T-helper 17 cell (primary cell): Measurements from ENCODE around the gene MMP10. TPM values are rescaled to one million over a fixed set of nuclear protein-coding genes. Genes with fewer than 3 reads are reported as not detected.

Source experiments
- ATAC-seq: fragments of 150-1000 bp; cut with Tn5 transposase; 2 replicates; pipeline ENCODE4 v1.10.0; 2021; ENCODE audit warnings: mild to moderate bottlenecking, moderate library complexity
- DNase-seq, 3 donors: peaks; one replicate each; pipeline versions ENCODE4 v3.0.0 to v3.0.0-alpha.2; 2020 to 2021
- H3K9me3 ChIP-seq: one replicate; pipeline ENCODE4 v1.7.0; 2013; ENCODE audit warnings: low read length, mild to moderate bottlenecking; ENCODE audit not compliant: control insufficient read depth, poor library complexity, severe bottlenecking
- H3K27ac Mint-ChIP-seq: one replicate; pipeline ENCODE4 v1.8.0; 2022; ENCODE audit warnings: mild to moderate bottlenecking, moderate library complexity, mixed read lengths
- H3K27me3 Mint-ChIP-seq: one replicate; pipeline ENCODE4 v1.8.0; 2022; ENCODE audit warnings: mixed read lengths
- H3K36me3 Mint-ChIP-seq: one replicate; pipeline ENCODE4 v1.8.0; 2022; ENCODE audit warnings: low read depth, mixed read lengths
- H3K4me1 Mint-ChIP-seq: one replicate; pipeline ENCODE4 v1.8.0; 2022; ENCODE audit warnings: mild to moderate bottlenecking, mixed read lengths
- H3K4me3 Mint-ChIP-seq: one replicate; pipeline ENCODE4 v1.8.0; 2022; ENCODE audit warnings: mild to moderate bottlenecking, moderate library complexity, mixed read lengths
- total RNA-seq, 4 donors: library from RNA in 2 of 4; stranded (reverse) in 2 of 4; gene quantifications; one replicate each; pipeline ENCODE4 v1.2.3 and lab custom pipeline; 2022 to 2026

The MMP10 gene
- total RNA-seq (not detected), total RNA-seq (lab: John Stamatoyannopoulos, UW) (0 reads per million in 2 donors)

- no peaks in the 10 kb centered on the region for H3K4me1 Mint-ChIP-seq
- H3K27me3 Mint-ChIP-seq: peaks cover 19% of the 10 kb centered on the region
- H3K4me3 Mint-ChIP-seq: no peak within 1 kb of the TSS
- H3K27ac Mint-ChIP-seq: no peak within 1 kb of the TSS
- DNase-seq (no peak), ATAC-seq (no peak)
- H3K9me3 ChIP-seq: no peaks in the 10 kb centered on the region
- no peaks in the 10 kb centered on the region for H3K36me3 Mint-ChIP-seq
Observed at GRCh38 chr11:102780491-102780918, at the start of gene MMP10. Gene MMP10 (minus strand): TSS chr11:102780628. CDS start chr11:102780591, 37 bp downstream.

- H3K4me3 Mint-ChIP-seq: no peak overlapping the region
- H3K36me3 Mint-ChIP-seq: no peaks in the 10 kb centered on the region
- ATAC-seq (no peak), DNase-seq (no peak)
- H3K27ac Mint-ChIP-seq: no peak overlapping the region
- H3K4me1 Mint-ChIP-seq: no peaks in the 10 kb centered on the region
- no peaks in the 10 kb centered on the region for H3K9me3 ChIP-seq
- peaks cover 29% of the 10 kb centered on the region for H3K27me3 Mint-ChIP-seq
Observed at GRCh38 chr11:102829316-102830000, 49.0 kb upstream of the MMP10 start.

- H3K4me3 Mint-ChIP-seq: no peak overlapping the region
- peaks cover 5% of the 10 kb centered on the region for H3K27me3 Mint-ChIP-seq
- H3K36me3 Mint-ChIP-seq: no peaks in the 10 kb centered on the region
- no peak for DNase-seq
- H3K27ac Mint-ChIP-seq: no peak overlapping the region
- ATAC-seq: no peak
- H3K4me1 Mint-ChIP-seq: no peaks in the 10 kb centered on the region
- no peaks in the 10 kb centered on the region for H3K9me3 ChIP-seq
Observed at GRCh38 chr11:102824556-102824955, 44.1 kb upstream of the MMP10 start.

GRCh38 chr11:102819491-102819890 lies 39.1 kb upstream of the MMP10 start:
- Mint-ChIP-seq H3K4me3 (no peak overlapping the region), H3K27ac (no peak overlapping the region), H3K4me1 (no peaks in the 10 kb centered on the region), H3K27me3 (no peaks in the 10 kb centered on the region), H3K36me3 (no peaks in the 10 kb centered on the region)
- no peaks in the 10 kb centered on the region for H3K9me3 ChIP-seq
- ATAC-seq (no peak), DNase-seq (no peak)

GRCh38 chr11:102813484-102813883 lies 33.1 kb upstream of the MMP10 start:
- H3K36me3 Mint-ChIP-seq: no peaks in the 10 kb centered on the region
- peaks cover 10% of the 10 kb centered on the region for H3K27me3 Mint-ChIP-seq
- no peaks in the 10 kb centered on the region for H3K4me1 Mint-ChIP-seq
- H3K9me3 ChIP-seq: no peaks in the 10 kb centered on the region
- DNase-seq (no peak), ATAC-seq (no peak)
- no peak overlapping the region for H3K27ac Mint-ChIP-seq
- no peak overlapping the region for H3K4me3 Mint-ChIP-seq

GRCh38 chr11:102812188-102812587 lies 31.8 kb upstream of the MMP10 start:
- peaks cover 16% of the 10 kb centered on the region for H3K27me3 Mint-ChIP-seq
- H3K4me1 Mint-ChIP-seq: no peaks in the 10 kb centered on the region

GRCh38 chr11:102810950-102811660 lies 30.7 kb upstream of the MMP10 start:
- Mint-ChIP-seq H3K27ac (no peak overlapping the region), H3K4me1 (no peaks in the 10 kb centered on the region), H3K36me3 (no peaks in the 10 kb centered on the region), H3K4me3 (no peak overlapping the region), H3K27me3 (peaks cover 24% of the 10 kb centered on the region)
- DNase-seq (no peak), ATAC-seq (no peak)
- no peaks in the 10 kb centered on the region for H3K9me3 ChIP-seq

More at GRCh38 chr11:102812188-102812587, 31.8 kb upstream of the MMP10 start:
- no peaks in the 10 kb centered on the region for H3K9me3 ChIP-seq
- H3K27ac Mint-ChIP-seq: no peak overlapping the region
- H3K36me3 Mint-ChIP-seq: no peaks in the 10 kb centered on the region
- H3K4me3 Mint-ChIP-seq: no peak overlapping the region
- no peak for DNase-seq
- ATAC-seq: no peak

GRCh38 chr11:102809971-102810370 lies 29.5 kb upstream of the MMP10 start:
- no peak overlapping the region for H3K4me3 Mint-ChIP-seq
- ATAC-seq (no peak), DNase-seq (no peak)
- H3K4me1 Mint-ChIP-seq: no peaks in the 10 kb centered on the region
- H3K36me3 Mint-ChIP-seq: no peaks in the 10 kb centered on the region
- no peak overlapping the region for H3K27ac Mint-ChIP-seq
- no peaks in the 10 kb centered on the region for H3K9me3 ChIP-seq
- H3K27me3 Mint-ChIP-seq: peaks cover 30% of the 10 kb centered on the region

- no peak overlapping the region for H3K27ac Mint-ChIP-seq
- H3K4me3 Mint-ChIP-seq: no peak overlapping the region
- H3K9me3 ChIP-seq: no peaks in the 10 kb centered on the region
- H3K36me3 Mint-ChIP-seq: no peaks in the 10 kb centered on the region
- no peaks in the 10 kb centered on the region for H3K4me1 Mint-ChIP-seq
- peaks cover 30% of the 10 kb centered on the region for H3K27me3 Mint-ChIP-seq
- ATAC-seq: no peak
- DNase-seq: no peak
Observed at GRCh38 chr11:102807921-102808320, 27.5 kb upstream of the MMP10 start.

GRCh38 chr11:102806296-102806695 lies 25.9 kb upstream of the MMP10 start:
- H3K27ac Mint-ChIP-seq: no peak overlapping the region

GRCh38 chr11:102802341-102802740 lies 21.9 kb upstream of the MMP10 start:
- H3K36me3 Mint-ChIP-seq: no peaks in the 10 kb centered on the region
- no peaks in the 10 kb centered on the region for H3K9me3 ChIP-seq
- H3K27me3 Mint-ChIP-seq: peaks cover 36% of the 10 kb centered on the region
- no peak overlapping the region for H3K27ac Mint-ChIP-seq
- no peak overlapping the region for H3K4me3 Mint-ChIP-seq
- no peak for ATAC-seq
- no peaks in the 10 kb centered on the region for H3K4me1 Mint-ChIP-seq
- DNase-seq: no peak

More at GRCh38 chr11:102806296-102806695, 25.9 kb upstream of the MMP10 start:
- ATAC-seq: no peak
- DNase-seq: no peak
- no peaks in the 10 kb centered on the region for H3K9me3 ChIP-seq
- no peak overlapping the region for H3K4me3 Mint-ChIP-seq
- H3K27me3 Mint-ChIP-seq: peaks cover 33% of the 10 kb centered on the region
- H3K4me1 Mint-ChIP-seq: no peaks in the 10 kb centered on the region
- no peaks in the 10 kb centered on the region for H3K36me3 Mint-ChIP-seq

GRCh38 chr11:102800767-102801166 lies 20.3 kb upstream of the MMP10 start:
- Mint-ChIP-seq H3K36me3 (no peaks in the 10 kb centered on the region), H3K27me3 (peaks cover 23% of the 10 kb centered on the region), H3K4me3 (no peak overlapping the region), H3K27ac (no peak overlapping the region), H3K4me1 (no peaks in the 10 kb centered on the region)
- ATAC-seq (no peak), DNase-seq (no peak)
- no peaks in the 10 kb centered on the region for H3K9me3 ChIP-seq

- no peaks in the 10 kb centered on the region for H3K9me3 ChIP-seq
- ATAC-seq: no peak
- Mint-ChIP-seq H3K27me3 (peaks cover 20% of the 10 kb centered on the region), H3K36me3 (no peaks in the 10 kb centered on the region), H3K4me3 (no peak overlapping the region), H3K4me1 (no peaks in the 10 kb centered on the region), H3K27ac (no peak overlapping the region)
- no peak for DNase-seq
Observed at GRCh38 chr11:102799681-102800340, 19.4 kb upstream of the MMP10 start.
